WTC11 (cell line): Measurements from ENCODE around the gene AMIGO3.

Experiments
- CTCF ChIP-seq: fragments of 200-600 bp; IDR thresholded peaks from 2 replicates; pipeline ENCODE4 v1.8.0; 2022; ENCODE audit warnings: antibody characterized with exemption
- STAT6 ChIP-seq: sonication (generic); formaldehyde crosslinking; conservative IDR thresholded peaks from 2 replicates; pipeline ENCODE4 v1.8.1; 2023; ENCODE audit warnings: mild to moderate bottlenecking, low read depth, missing genetic modification reagents, moderate library complexity
- TF ChIP-seq, protein P1 (sequence below): sonication (generic); formaldehyde crosslinking; IDR thresholded peaks from 2 replicates; pipeline ENCODE4 v1.8.1; 2023; ENCODE audit warnings: mild to moderate bottlenecking, missing genetic modification reagents, moderate library complexity

- TF ChIP-seq, protein P1, sequence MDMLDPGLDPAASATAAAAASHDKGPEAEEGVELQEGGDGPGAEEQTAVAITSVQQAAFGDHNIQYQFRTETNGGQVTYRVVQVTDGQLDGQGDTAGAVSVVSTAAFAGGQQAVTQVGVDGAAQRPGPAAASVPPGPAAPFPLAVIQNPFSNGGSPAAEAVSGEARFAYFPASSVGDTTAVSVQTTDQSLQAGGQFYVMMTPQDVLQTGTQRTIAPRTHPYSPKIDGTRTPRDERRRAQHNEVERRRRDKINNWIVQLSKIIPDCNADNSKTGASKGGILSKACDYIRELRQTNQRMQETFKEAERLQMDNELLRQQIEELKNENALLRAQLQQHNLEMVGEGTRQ (CRISPR knock-in tag): no peak
- TF ChIP-seq CTCF (no peak), STAT6 (CRISPR knock-in tag) (no peak)
Measured at GRCh38 chr3:49681543-49681942, 37.9 kb downstream of the AMIGO3 start.
